Activated CD4-positive, alpha-beta T cell treated with anti-CD3 and anti-CD28 coated beads for 36 hours (primary cell): ENCODE measurements around the gene SLC6A6. TPM values are rescaled to one million over a fixed set of nuclear protein-coding genes. Genes with fewer than 3 reads are reported as not detected.

ENCODE experiments used
- ATAC-seq: fragments of 200-7000 bp; cut with Tn5 transposase; one replicate; pipeline ENCODE4 v1.10.0; 2021; ENCODE audit warnings: mild to moderate bottlenecking, moderate library complexity
- CTCF ChIA-PET: fragments of 350-600 bp; sonication (Branson Sonifier 250); formaldehyde crosslinking; loops from one replicate; lab custom pipeline; 2021; ENCODE audit warnings: antibody characterized with exemption; lab: Charles Lee
- POLR2A ChIA-PET: fragments of 350-600 bp; sonication (Branson Sonifier 250); formaldehyde crosslinking; loops from one replicate; lab custom pipeline; 2021; ENCODE audit warnings: antibody characterized with exemption, inconsistent platforms; lab: Charles Lee
- DNase-seq: peaks from one replicate; pipeline ENCODE4 v3.0.0-alpha.2; 2020
- H3K27ac Mint-ChIP-seq: one replicate; pipeline ENCODE4 v1.8.0; 2021; ENCODE audit warnings: mixed read lengths
- H3K27me3 Mint-ChIP-seq: one replicate; pipeline ENCODE4 v1.8.0; 2021; ENCODE audit warnings: mixed read lengths
- H3K36me3 Mint-ChIP-seq: one replicate; pipeline ENCODE4 v1.8.0; 2021; ENCODE audit warnings: low read depth, mixed read lengths
- H3K4me1 Mint-ChIP-seq: one replicate; pipeline ENCODE4 v1.8.0; 2021; ENCODE audit warnings: mixed read lengths
- H3K4me3 Mint-ChIP-seq: one replicate; pipeline ENCODE4 v1.8.0; 2021; ENCODE audit warnings: mild to moderate bottlenecking, moderate library complexity, mixed read lengths
- H3K9me3 Mint-ChIP-seq: one replicate; pipeline ENCODE4 v1.8.0; 2021; ENCODE audit warnings: low read depth, mixed read lengths
- intact Hi-C, 2 experiments: fragments of 100-400 bp; cut with DNase I in 1 of 2; cut with micrococcal nuclease in 1 of 2; formaldehyde crosslinking; loops; one replicate each; pipeline versions ENCODE4 v1.14.2 to v1.15.1; 2022 to 2024; cut with DNase I, micrococcal nuclease
- total RNA-seq, 2 experiments: library from RNA; stranded (reverse); gene quantifications; one replicate each; pipeline ENCODE4 v1.2.3, GENCODE V29; 2021

The SLC6A6 gene
- 10 to 100 TPM; 51.7 to 54.2 TPM for total RNA-seq

DNA sequence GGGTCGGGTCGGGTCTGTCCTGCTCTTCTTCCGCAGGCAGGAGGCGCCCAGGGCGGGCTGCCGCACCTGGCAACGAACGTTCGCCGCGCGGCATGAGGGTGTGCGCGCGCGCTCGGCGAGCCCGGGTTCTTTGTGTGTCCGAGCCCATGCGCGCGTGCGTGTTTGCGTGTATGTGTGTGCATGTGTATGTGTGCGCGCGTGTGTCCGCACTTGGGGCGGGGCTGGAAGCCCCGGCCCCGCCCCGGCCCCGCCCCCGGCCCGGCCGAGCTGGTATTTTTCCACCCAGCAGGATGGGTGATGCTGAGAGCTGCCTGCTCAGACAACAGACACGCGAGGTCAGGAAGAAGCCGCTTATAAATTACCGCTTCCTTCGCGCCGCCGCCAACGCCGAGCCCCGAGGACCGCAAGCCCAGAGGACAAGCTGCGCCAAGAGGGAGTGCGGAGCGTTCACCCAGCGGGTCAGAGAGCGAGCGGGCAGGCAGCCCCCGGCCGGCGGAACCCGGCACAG, at the start of gene SLC6A6:
SLC6A6 (plus strand) TSS at position 303 of the 508 bp plus-strand sequence. CDS start 41,029 bp downstream, outside the sequence.
- ATAC-seq = peak; percentile 80
- H3K4me3 Mint-ChIP-seq = peak within 1 kb of the TSS; percentile 94
- intact Hi-C loops = loop anchor here (1.0 to 10.0 kb wide), 13 partner anchors 30 to 988 kb away; partner anchors contain the start of genes CCDC174 (in 1 of the 2), CHCHD4 (in 1 of the 2), HDAC11 (in 1 of the 2) and LSM3 (in 1 of the 2)
- H3K9me3 Mint-ChIP-seq = no peaks in the 10 kb centered on the region
- H3K27me3 Mint-ChIP-seq = no peaks in the 10 kb centered on the region
- peak; percentile 97 for DNase-seq
- CTCF ChIA-PET = interaction anchor here (0.7 to 1.6 kb wide), 8 partner anchors 30 to 279 kb away, joined by 3 to 6 read pairs (median 4); no protein-coding TSS in a partner anchor
- H3K4me1 Mint-ChIP-seq = peaks cover 43% of the 10 kb centered on the region
- H3K36me3 Mint-ChIP-seq = peaks cover 14% of the 10 kb centered on the region
- H3K27ac Mint-ChIP-seq = peak within 1 kb of the TSS; percentile 95
- POLR2A ChIA-PET = interaction anchor here (0.6 to 2.1 kb wide), 6 partner anchors 13 to 699 kb away, joined by 3 to 16 read pairs (median 5); partner anchors contain the start of genes LSM3 and XPC

DNA sequence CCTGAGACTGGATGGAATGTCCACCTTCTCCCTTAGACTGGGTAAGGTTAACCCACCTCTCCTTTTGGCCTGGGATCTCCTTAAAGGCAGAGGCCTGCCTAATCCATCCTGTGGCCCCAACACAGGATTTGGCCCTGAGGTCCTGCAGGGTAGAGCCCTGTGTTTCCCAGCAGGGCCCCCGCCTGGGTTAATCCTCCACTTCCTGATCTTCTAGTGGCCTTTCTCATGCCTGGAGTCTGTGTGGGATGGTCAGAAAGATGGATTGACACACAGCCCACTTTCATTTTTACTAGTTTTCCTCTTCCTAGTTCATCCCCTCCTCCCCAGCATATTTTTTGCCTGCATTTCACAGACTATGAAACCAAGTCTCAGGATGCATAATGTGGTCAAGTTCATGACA, 48.9 kb upstream of the SLC6A6 start:
- no peaks in the 10 kb centered on the region for H3K36me3 Mint-ChIP-seq
- intact Hi-C loops = no loop called here
- no peak for DNase-seq
- no peaks in the 10 kb centered on the region for H3K27me3 Mint-ChIP-seq
- no peak overlapping the region for H3K27ac Mint-ChIP-seq
- ChIA-PET POLR2A (no interaction called here), CTCF (no interaction called here)
- no peaks in the 10 kb centered on the region for H3K9me3 Mint-ChIP-seq
- H3K4me1 Mint-ChIP-seq = no peaks in the 10 kb centered on the region
- ATAC-seq = no peak
- H3K4me3 Mint-ChIP-seq = no peak overlapping the region

DNA sequence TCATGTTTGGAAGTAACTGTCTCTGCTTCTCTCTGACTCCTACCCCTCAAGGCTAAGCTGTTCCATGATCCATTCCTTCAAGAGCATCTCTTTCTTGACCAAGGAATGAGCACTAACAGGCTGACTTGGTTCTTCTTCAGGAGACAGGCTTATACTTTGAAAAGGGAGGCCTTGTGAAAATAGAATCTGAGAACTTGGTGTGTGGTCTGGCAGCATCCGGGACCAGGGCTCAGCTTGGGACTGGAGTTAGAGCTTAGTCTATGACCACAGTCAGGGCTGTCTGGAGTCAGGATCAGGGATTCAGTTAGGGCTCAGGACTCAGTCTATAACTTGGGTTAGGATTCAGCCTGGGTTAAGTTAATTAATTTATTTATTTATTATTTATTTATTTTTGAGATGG, 44.9 kb upstream of the SLC6A6 start:
- DNase-seq (no peak), ATAC-seq (no peak)
- H3K4me1 Mint-ChIP-seq = no peaks in the 10 kb centered on the region
- CTCF ChIA-PET = no interaction called here
- no peaks in the 10 kb centered on the region for H3K9me3 Mint-ChIP-seq
- no peak overlapping the region for H3K27ac Mint-ChIP-seq
- intact Hi-C loops = loop anchor here in 1 of 2 experiments (5.0 kb wide), 1 partner anchor 260 kb away; no protein-coding TSS in a partner anchor
- no peaks in the 10 kb centered on the region for H3K27me3 Mint-ChIP-seq
- H3K4me3 Mint-ChIP-seq = no peak overlapping the region
- no peaks in the 10 kb centered on the region for H3K36me3 Mint-ChIP-seq
- POLR2A ChIA-PET = no interaction called here

DNA sequence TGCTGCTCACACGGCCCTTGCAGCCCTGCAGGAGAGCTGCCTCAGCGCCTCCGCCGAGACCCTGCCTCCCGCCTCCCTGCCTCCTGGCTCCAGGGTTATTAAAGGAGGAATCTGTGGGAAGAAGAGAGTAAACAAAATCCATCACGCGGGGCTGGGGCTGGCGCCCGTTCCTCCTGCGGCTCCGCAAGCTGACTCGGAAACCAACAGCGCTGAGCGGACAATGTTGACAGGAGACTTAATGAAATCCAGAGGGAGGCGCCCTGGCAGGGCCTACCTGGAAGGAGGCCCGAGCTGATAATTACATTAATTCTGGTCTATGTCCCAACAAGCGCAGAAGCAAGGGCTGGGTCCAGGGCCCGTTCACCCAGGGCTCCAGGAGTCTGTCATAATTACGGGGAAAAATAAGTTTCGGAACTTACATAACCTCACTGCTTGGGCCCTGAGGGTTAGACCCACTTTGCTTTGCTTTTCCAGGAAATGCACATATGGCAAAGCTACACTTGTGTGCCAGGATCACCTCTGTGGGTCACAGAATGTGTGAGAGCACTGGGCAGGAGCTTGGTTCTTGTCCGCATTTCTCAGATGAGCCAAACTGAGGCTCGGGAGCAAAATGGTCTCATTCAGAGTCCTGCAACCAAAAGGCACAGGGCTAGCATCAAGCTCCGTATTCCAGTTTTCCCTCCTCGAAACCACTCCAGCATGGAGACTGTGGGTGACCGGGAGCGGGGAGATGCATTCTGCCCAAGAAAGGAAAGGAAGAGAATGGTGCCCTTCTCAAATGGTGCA, 43.8 kb upstream of the SLC6A6 start:
- Mint-ChIP-seq H3K4me1 (no peaks in the 10 kb centered on the region), H3K27ac (no peak overlapping the region), H3K27me3 (no peaks in the 10 kb centered on the region), H3K36me3 (no peaks in the 10 kb centered on the region), H3K4me3 (no peak overlapping the region), H3K9me3 (no peaks in the 10 kb centered on the region)
- POLR2A ChIA-PET = no interaction called here
- DNase-seq (no peak), ATAC-seq (no peak)
- intact Hi-C loops = loop anchor here in 1 of 2 experiments (5.0 kb wide), 1 partner anchor 259 kb away; no protein-coding TSS in a partner anchor
- CTCF ChIA-PET = interaction anchor here (0.7 to 1.0 kb wide), 3 partner anchors 17 to 1013 kb away, joined by 3 to 4 read pairs (median 3); no protein-coding TSS in a partner anchor

DNA sequence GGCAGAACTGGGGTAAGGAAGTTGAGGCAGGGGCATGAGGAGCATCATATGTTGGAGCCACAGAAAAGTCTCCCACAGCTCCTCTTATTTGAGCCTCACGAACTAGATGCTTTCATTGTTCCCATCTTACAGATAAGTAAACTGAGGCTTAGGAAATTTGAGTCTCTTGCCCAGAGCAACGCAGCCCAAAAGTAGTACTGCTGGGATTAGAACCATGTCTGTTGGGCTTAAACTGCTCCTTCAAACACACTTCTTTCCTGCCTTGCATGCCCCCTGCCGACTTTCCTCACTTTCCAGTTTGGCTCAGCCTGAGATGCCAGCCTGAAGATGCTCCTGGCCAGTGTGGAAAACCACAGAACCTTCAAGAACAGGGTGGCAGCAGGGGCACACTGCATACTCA, 43.1 kb upstream of the SLC6A6 start:
- no peak overlapping the region for H3K4me3 Mint-ChIP-seq
- no peaks in the 10 kb centered on the region for H3K9me3 Mint-ChIP-seq
- DNase-seq = no peak
- intact Hi-C loops = loop anchor here in 1 of 2 experiments (5.0 kb wide), 1 partner anchor 258 kb away; no protein-coding TSS in a partner anchor
- POLR2A ChIA-PET = no interaction called here
- no peaks in the 10 kb centered on the region for H3K4me1 Mint-ChIP-seq
- H3K27ac Mint-ChIP-seq = no peak overlapping the region
- CTCF ChIA-PET = interaction anchor here (0.5 kb wide), 1 partner anchor 62 kb away, joined by 3 read pairs; no protein-coding TSS in a partner anchor
- H3K36me3 Mint-ChIP-seq = no peaks in the 10 kb centered on the region
- no peak for ATAC-seq
- no peaks in the 10 kb centered on the region for H3K27me3 Mint-ChIP-seq

DNA sequence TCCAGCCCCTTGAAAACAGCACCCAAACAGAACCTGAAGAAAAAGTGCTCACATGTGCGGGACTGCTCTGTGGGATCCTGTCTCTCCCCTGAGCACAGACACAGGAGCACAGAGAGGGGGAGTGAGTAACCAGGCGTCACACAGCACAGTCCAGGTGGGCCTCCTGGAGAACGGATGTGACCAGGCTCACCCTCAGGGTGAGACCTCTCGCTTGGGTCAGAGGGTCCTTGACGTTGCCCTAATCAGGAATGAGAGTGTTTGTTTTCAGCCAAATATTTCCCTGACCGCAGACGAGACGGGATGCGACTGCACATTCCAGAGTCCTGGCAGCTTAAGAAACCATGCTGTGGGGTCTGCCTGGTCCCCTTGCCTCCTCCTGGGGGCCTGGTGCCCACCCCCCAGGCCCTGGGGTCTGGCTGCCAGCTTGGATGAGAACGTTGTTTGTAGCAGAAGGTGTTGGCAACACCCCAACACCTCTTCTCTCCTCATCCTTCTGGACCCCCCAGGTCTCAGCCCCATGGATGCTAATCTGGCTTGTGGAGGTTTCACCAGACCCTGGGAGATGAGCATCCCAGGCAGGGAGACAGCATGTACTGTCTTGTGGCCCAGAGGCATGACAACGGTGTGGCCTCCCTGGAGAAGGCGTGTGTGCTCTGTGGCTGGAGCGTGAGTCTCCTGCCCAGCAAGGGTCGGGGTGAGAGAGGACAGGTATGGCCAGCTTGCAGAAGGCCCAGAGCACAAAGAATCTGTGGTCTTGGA, 42.1 kb upstream of the SLC6A6 start:
- H3K27ac Mint-ChIP-seq = no peak overlapping the region
- POLR2A ChIA-PET = no interaction called here
- CTCF ChIA-PET = no interaction called here
- DNase-seq (no peak), ATAC-seq (no peak)
- no peaks in the 10 kb centered on the region for H3K36me3 Mint-ChIP-seq
- no peak overlapping the region for H3K4me3 Mint-ChIP-seq
- H3K9me3 Mint-ChIP-seq = no peaks in the 10 kb centered on the region
- intact Hi-C loops = no loop called here
- peaks cover 2% of the 10 kb centered on the region for H3K27me3 Mint-ChIP-seq
- no peaks in the 10 kb centered on the region for H3K4me1 Mint-ChIP-seq

DNA sequence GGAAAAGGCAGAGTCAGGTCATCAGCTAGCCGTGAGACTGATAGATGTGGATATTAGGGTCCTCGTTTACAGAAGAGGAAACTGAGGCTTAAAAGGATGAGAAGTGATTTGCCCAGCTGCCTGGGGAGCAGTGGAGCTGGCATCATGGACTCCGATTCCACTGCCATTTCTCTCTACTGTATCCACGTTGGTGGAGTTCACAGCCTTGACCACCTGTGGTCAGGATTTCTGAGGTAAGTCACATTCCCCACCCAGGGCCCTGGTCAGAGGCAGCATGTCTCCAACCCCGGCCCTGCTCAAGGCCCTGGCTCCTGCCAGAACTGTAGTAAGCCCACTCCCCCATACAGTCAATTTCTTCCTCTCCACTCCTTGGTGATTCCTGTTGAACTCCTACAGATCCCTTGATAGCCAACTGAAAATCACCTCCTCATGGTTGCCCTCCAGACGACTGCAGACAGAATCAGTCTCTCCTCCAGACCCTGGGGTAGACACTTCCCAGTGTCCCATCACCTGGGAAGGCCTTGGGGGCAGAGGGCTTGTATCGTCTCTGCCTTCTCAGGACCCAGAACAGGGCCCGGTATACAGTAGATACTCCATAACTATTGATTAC, 41.2 kb upstream of the SLC6A6 start:
- ChIA-PET CTCF (no interaction called here), POLR2A (no interaction called here)
- no peak overlapping the region for H3K27ac Mint-ChIP-seq
- peaks cover 2% of the 10 kb centered on the region for H3K27me3 Mint-ChIP-seq
- ATAC-seq (no peak), DNase-seq (no peak)
- no peak overlapping the region for H3K4me3 Mint-ChIP-seq
- no peaks in the 10 kb centered on the region for H3K9me3 Mint-ChIP-seq
- H3K4me1 Mint-ChIP-seq = no peaks in the 10 kb centered on the region
- intact Hi-C loops = no loop called here
- no peaks in the 10 kb centered on the region for H3K36me3 Mint-ChIP-seq

DNA sequence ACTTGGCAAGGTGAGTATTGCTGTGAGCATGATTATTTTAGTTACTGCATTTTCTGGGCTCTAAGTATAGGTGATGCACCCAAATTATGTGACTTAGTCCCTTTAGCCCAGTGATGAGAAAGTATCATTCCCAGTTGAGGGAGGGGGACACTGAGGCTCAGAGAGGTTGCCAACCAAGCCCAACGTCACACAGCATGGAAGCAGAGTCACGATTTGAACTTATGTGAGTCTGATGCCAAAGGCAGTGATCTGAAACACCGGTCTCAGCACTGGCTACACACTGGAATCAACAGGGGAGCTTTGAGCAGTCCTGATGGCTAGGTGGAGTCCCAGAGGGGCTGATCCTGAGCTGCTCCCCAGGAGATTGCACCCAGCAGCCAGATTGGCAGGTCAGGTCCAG, 39.5 kb upstream of the SLC6A6 start:
- H3K4me1 Mint-ChIP-seq = no peaks in the 10 kb centered on the region
- H3K27ac Mint-ChIP-seq = no peak overlapping the region
- H3K27me3 Mint-ChIP-seq = peaks cover 2% of the 10 kb centered on the region
- H3K36me3 Mint-ChIP-seq = no peaks in the 10 kb centered on the region
- DNase-seq (no peak), ATAC-seq (no peak)
- CTCF ChIA-PET = no interaction called here
- H3K9me3 Mint-ChIP-seq = no peaks in the 10 kb centered on the region
- no peak overlapping the region for H3K4me3 Mint-ChIP-seq
- intact Hi-C loops = no loop called here
- POLR2A ChIA-PET = no interaction called here

DNA sequence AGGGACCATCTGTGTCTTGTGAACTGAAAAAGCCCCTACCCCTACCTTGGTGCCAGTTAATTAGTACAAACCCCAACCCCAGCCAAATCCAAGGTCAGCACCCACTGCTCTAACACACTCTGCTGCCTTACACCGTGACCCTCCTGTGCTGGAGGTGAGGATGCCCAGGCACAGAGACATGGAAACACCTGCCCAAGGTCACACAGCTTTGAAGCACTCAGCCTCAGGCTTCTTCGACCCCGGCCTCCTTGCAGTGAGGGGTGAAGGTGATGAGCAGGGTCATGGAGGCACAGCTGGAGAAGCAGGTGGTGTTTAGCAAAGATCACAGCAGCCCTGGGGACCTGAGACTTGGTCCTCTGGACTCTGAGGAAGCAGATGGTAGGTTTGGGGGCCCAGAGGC, 39.0 kb upstream of the SLC6A6 start:
- no peak for ATAC-seq
- CTCF ChIA-PET = no interaction called here
- Mint-ChIP-seq H3K9me3 (no peaks in the 10 kb centered on the region), H3K27ac (no peak overlapping the region), H3K36me3 (no peaks in the 10 kb centered on the region), H3K27me3 (peaks cover 2% of the 10 kb centered on the region), H3K4me3 (no peak overlapping the region), H3K4me1 (no peaks in the 10 kb centered on the region)
- DNase-seq = no peak
- POLR2A ChIA-PET = interaction anchor here (0.7 kb wide), 1 partner anchor 228 kb away, joined by 3 read pairs; no protein-coding TSS in a partner anchor
- intact Hi-C loops = no loop called here

DNA sequence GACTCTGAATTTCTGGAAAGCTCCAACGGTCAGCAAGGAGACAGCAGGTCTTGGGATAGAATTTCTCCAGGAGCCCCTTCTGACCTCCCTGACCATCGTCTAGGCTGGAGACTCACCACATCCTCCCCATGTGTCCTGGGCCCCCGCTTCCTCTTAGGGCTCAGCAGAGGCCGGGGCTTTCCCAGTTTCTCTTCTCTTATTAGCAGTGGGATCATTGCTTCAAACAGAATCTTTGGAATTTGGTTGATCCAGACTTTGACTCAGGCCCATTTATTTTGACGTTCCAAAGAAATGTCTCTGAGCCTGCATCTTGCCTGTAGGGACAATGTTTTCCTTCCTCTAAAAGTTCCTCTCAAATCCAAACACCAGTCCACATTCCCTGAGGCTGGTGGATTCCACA, 38.4 kb upstream of the SLC6A6 start:
- ATAC-seq = no peak
- intact Hi-C loops = no loop called here
- no peak overlapping the region for H3K4me3 Mint-ChIP-seq
- DNase-seq = no peak
- no peaks in the 10 kb centered on the region for H3K9me3 Mint-ChIP-seq
- no peaks in the 10 kb centered on the region for H3K36me3 Mint-ChIP-seq
- CTCF ChIA-PET = no interaction called here
- H3K4me1 Mint-ChIP-seq = no peaks in the 10 kb centered on the region
- H3K27ac Mint-ChIP-seq = no peak overlapping the region
- POLR2A ChIA-PET = interaction anchor here (0.7 kb wide), 1 partner anchor 228 kb away, joined by 3 read pairs; no protein-coding TSS in a partner anchor
- H3K27me3 Mint-ChIP-seq = peaks cover 2% of the 10 kb centered on the region
